Activated CD4-positive, alpha-beta T cell treated with anti-CD3 and anti-CD28 coated beads, Interleukin-2, amount 10 ng/mL, durations not matched to agents 7 days and 5 days (primary cell): ENCODE results near the gene CCDC126. TPM values are rescaled to one million over a fixed set of nuclear protein-coding genes. Genes with fewer than 3 reads are reported as not detected.
"Not testable (repeated sequence)": the region's sequence is repeated elsewhere in the genome, so short reads cannot be mapped to it uniquely, and the experiment has no call there.

Source experiments
- CTCF ChIA-PET: fragments of 350-600 bp; sonication (Branson Sonifier 250); formaldehyde crosslinking; loops from one replicate; lab custom pipeline; 2021; ENCODE audit warnings: antibody characterized with exemption; lab: Charles Lee
- POLR2A ChIA-PET: fragments of 350-600 bp; sonication (Branson Sonifier 250); formaldehyde crosslinking; loops from one replicate; lab custom pipeline; 2021; ENCODE audit warnings: antibody characterized with exemption; lab: Charles Lee
- DNase-seq: peaks from one replicate; pipeline ENCODE4 v3.0.0-alpha.2; 2020
- H3K27ac Mint-ChIP-seq: one replicate; pipeline ENCODE4 v1.8.0; 2021; ENCODE audit warnings: mild to moderate bottlenecking, moderate library complexity, mixed read lengths
- H3K27me3 Mint-ChIP-seq: one replicate; pipeline ENCODE4 v1.8.0; 2021; ENCODE audit warnings: mixed read lengths
- H3K36me3 Mint-ChIP-seq: one replicate; pipeline ENCODE4 v1.8.0; 2021; ENCODE audit warnings: low read depth, mixed read lengths
- H3K4me1 Mint-ChIP-seq: one replicate; pipeline ENCODE4 v1.8.0; 2021; ENCODE audit warnings: mixed read lengths
- H3K4me3 Mint-ChIP-seq: one replicate; pipeline ENCODE4 v1.8.0; 2021; ENCODE audit warnings: mild to moderate bottlenecking, moderate library complexity, mixed read lengths
- H3K9me3 Mint-ChIP-seq: one replicate; pipeline ENCODE4 v1.8.0; 2021; ENCODE audit warnings: mixed read lengths
- total RNA-seq, 2 experiments: library from RNA; stranded (reverse); gene quantifications; one replicate each; pipeline ENCODE4 v1.2.3, GENCODE V29; 2021

The CCDC126 gene
- total RNA-seq, 2 experiments from 2014 or later = 7.3 to 7.7 TPM

DNA sequence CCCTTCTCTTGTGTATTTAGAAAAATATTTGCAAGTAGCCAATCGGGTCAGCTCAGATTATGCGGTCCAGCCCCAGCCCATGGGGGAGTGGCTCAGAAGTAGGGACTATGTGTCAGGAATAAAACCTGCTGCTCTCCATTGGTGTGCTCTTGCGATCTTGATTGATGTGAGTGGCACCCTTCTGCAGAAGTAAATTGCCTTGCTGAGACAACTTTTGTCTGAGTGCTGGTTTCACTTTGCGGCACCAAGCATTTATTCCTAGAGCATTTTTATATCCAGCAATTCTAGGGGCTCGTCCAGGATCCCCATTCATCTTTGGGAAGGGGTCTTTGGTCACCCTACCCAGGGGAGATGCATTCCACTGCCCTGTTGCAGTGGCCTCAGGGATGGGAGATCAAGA is 56.8 kb downstream of the CCDC126 start:
- Mint-ChIP-seq H3K4me1 (no peaks in the 10 kb centered on the region), H3K36me3 (peaks cover 3% of the 10 kb centered on the region), H3K27ac (no peak overlapping the region), H3K27me3 (no peaks in the 10 kb centered on the region), H3K9me3 (peaks cover 16% of the 10 kb centered on the region), H3K4me3 (no peak overlapping the region)
- ChIA-PET CTCF (no interaction called here), POLR2A (no interaction called here)
- DNase-seq = no peak

DNA sequence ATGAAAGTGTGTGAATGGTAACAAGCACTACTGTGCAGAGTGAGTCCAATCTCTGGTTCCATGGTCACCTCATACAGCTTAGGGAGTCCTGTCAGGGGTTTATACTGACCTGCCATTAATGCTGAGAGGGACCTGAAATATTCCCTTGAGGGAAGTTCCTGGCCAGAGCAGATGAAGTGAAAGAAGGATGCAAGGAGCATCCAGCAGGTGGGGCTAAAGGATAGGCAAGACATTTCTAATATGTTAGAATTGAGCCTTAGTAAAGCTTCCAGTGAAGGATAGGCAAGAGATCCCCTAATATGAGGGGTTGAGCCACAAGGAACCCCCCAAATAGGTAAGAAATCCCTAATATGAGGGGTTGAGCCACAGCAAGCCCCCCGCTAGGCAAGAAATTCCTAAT is 57.3 kb downstream of the CCDC126 start:
- H3K4me1 Mint-ChIP-seq = no peaks in the 10 kb centered on the region
- H3K9me3 Mint-ChIP-seq = peaks cover 16% of the 10 kb centered on the region
- DNase-seq = peak; percentile 7
- H3K27ac Mint-ChIP-seq = no peak overlapping the region
- no peaks in the 10 kb centered on the region for H3K27me3 Mint-ChIP-seq
- peaks cover 3% of the 10 kb centered on the region for H3K36me3 Mint-ChIP-seq
- POLR2A ChIA-PET = no interaction called here
- H3K4me3 Mint-ChIP-seq = no peak overlapping the region
- CTCF ChIA-PET = no interaction called here

DNA sequence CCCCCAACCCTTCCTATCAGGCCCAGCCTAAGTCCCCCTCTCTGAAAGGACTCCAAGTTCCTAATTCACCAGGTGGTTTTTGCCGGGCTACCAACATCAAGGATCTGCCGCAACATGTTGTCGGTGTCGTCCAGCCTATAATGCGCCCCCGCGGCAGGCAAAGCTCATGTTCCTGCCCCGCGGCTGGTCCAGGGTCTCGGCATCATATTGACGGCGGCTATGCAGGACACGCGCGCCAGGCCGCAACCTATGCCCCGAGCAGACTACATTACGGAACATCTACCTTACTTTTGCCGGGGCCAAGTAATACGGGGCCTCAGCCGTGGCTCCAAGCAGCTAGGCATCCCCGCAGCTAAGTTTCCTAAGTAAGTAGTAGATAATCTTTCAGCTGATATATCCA is 58.3 kb downstream of the CCDC126 start:
- Mint-ChIP-seq H3K27me3 (no peaks in the 10 kb centered on the region), H3K36me3 (peaks cover 3% of the 10 kb centered on the region)
- CTCF ChIA-PET = interaction anchor here (0.6 kb wide), 1 partner anchor 13 kb away, joined by 3 read pairs; no protein-coding TSS in a partner anchor

DNA sequence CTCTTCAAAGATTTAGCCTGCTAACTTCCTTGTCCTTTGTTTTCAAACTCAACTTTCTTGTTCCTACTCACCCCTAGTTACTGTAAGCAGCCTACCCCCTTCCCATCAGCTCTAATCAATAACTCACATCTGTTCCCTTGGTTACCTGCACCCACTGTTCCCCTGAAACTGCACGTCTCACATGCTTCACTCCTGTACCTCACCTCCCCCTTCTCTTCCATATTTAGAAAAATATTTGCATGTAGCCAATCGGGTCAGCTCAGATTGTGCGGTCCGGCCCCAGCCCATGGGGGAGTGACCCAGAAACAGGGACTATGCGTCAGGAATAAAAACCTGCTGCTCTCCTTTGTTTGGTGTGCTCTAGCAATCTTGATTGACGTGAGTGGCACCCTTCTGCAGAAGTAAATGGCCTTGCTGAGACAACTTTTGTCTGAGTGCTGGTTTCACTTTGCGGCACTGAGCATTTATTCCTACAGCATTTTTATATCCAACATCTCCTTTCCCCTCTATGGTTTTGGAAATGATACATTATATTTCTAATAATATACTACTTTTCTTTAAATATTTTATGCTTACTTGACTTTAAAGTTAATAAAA is 61.7 kb downstream of the CCDC126 start:
- H3K4me1 Mint-ChIP-seq = no peaks in the 10 kb centered on the region
- no peaks in the 10 kb centered on the region for H3K27me3 Mint-ChIP-seq
- POLR2A ChIA-PET = interaction anchor here (0.6 kb wide), 1 partner anchor 42 kb away, joined by 4 read pairs; no protein-coding TSS in a partner anchor
- CTCF ChIA-PET = no interaction called here
- no peak for DNase-seq
- no peak overlapping the region for H3K27ac Mint-ChIP-seq
- peaks cover 9% of the 10 kb centered on the region for H3K9me3 Mint-ChIP-seq
- peaks cover under 1% of the 10 kb centered on the region for H3K36me3 Mint-ChIP-seq
- no peak overlapping the region for H3K4me3 Mint-ChIP-seq

More for the DNA sequence above, 58.3 kb downstream of the CCDC126 start:
- Mint-ChIP-seq H3K9me3 (peaks cover 16% of the 10 kb centered on the region), H3K4me1 (no peaks in the 10 kb centered on the region), H3K4me3 (no peak overlapping the region), H3K27ac (no peak overlapping the region)
- POLR2A ChIA-PET = no interaction called here
- DNase-seq = no peak

DNA sequence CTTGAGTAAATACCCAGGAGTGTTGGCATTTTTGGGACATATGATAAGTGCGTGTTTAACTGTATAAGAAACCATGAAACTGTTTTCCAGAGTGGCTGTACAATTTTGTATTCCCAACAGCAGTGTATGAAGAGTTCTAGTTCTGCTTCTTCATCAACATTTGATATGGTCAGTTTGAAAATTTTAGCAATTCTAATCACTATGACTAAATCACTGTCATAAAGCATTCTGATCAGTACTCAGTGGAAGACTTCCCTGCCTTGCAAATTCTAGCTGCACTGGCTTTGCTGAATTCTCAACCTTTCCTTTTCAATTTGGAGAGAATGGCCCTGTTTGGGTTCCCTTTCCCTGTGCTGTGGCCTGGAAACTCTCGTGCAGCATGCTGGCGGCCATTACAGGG is 64.2 kb downstream of the CCDC126 start:
- CTCF ChIA-PET = no interaction called here
- Mint-ChIP-seq H3K27me3 (no peaks in the 10 kb centered on the region), H3K36me3 (no peaks in the 10 kb centered on the region), H3K9me3 (peaks cover 5% of the 10 kb centered on the region), H3K4me3 (no peak overlapping the region), H3K4me1 (no peaks in the 10 kb centered on the region), H3K27ac (no peak overlapping the region)
- POLR2A ChIA-PET = no interaction called here
- DNase-seq = no peak

DNA sequence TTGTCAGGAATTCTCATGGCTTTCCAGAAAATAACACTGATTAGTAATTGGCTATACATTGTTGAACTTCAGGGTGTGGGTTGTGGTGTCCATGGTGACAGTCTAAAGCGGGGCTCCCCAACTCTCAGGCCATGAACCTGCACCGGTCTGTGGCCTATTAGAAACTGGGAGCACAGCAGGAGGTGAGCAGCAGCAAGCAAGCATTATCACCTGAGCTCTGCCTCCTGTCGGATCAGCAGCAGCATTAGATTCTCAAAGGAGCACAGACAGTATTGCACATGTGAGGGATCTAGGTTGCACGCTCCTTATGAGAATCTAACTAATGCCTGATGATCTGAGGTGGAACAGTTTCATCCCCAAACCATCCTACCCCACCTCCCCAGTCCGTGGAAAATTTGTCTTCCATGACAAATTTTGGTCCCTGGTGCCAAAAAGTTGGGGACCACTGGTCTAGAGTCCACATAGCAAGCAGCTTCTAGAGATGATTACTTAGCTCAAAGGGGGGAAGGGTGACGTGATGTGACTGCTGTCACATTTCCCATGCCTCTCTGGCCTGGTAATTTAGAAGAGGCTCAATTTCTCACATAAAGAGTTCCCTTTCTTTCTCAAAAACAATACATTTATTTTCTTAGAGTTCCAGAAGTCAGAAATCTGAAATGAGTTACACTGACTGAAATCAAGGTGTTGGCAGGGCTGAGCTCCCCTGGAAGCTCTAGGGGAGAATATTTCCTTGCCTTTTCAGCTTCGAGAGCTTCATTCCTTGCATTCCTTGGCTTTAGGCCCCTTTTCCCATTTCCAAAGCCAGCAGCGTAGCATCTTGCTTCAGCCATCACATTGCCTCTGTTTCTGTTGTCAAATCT is 65.2 kb downstream of the CCDC126 start:
- Mint-ChIP-seq H3K36me3 (no peaks in the 10 kb centered on the region), H3K4me1 (no peaks in the 10 kb centered on the region), H3K9me3 (peaks cover 3% of the 10 kb centered on the region), H3K4me3 (no peak overlapping the region), H3K27ac (no peak overlapping the region), H3K27me3 (no peaks in the 10 kb centered on the region)
- CTCF ChIA-PET = interaction anchor here (0.6 kb wide), 1 partner anchor 49 kb away, joined by 5 read pairs; no protein-coding TSS in a partner anchor
- POLR2A ChIA-PET = no interaction called here
- DNase-seq = no peak

DNA sequence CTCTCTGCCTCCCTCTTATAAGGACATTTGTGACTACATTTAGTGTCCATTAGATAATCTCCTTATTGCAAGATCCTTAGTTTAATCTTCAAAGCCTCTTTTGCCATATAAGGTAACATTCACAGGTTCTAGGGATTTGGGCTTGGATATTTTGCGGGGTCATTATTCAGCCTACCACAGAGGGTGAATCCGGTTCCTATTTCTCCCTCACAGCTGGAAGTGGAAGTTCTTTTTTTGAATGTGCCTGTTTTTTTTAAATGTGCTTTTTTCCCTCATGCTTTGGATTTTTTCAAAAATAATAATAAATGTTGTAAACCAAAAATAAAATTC is 65.8 kb downstream of the CCDC126 start:
- Mint-ChIP-seq H3K36me3 (no peaks in the 10 kb centered on the region), H3K27ac (no peak overlapping the region), H3K27me3 (no peaks in the 10 kb centered on the region), H3K4me3 (no peak overlapping the region), H3K4me1 (no peaks in the 10 kb centered on the region), H3K9me3 (peaks cover 2% of the 10 kb centered on the region)
- no peak for DNase-seq
- CTCF ChIA-PET = no interaction called here
- POLR2A ChIA-PET = no interaction called here

DNA sequence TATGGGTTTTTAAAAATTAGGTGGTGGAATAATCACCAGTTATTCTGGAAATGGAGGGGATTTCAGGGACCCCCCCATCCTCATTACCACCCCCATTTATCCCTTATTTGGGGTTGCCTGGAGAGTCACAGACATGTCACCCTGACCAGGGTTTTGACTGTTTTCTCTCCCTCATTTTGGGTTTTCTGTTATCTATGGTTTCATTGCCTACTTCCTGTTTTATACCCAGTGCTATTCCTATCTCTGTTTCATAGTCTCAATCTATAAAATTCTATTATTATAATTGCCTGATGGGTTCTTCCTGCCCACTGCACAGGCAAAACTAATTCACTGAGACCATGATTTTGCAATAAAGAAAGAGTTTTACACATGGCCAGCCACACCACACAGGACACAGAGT is 66.9 kb downstream of the CCDC126 start:
- no peaks in the 10 kb centered on the region for H3K27me3 Mint-ChIP-seq
- DNase-seq = no peak
- ChIA-PET POLR2A (no interaction called here), CTCF (no interaction called here)
- no peaks in the 10 kb centered on the region for H3K36me3 Mint-ChIP-seq
- no peak overlapping the region for H3K27ac Mint-ChIP-seq
- H3K4me3 Mint-ChIP-seq = no peak overlapping the region
- H3K4me1 Mint-ChIP-seq = no peaks in the 10 kb centered on the region
- no peaks in the 10 kb centered on the region for H3K9me3 Mint-ChIP-seq

DNA sequence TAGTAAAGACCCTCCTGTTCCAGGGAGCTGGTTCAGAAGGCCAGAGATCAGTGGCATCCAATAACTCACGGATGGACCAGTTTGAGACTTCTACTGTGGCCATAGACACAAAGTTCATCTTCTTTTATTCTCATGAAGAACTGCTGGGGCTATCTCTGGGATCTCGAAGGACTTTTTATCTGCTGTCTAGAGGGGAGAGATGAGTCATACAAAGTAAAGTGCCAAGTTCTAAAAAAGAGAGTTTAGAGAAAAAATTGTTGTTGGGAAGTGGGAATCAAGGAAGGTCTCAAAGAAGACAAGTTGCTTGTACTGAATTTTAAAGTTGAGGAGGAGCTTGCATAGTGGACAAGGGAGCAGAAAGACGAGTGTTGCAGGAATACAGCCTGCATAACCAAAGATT is 74.9 kb downstream of the CCDC126 start:
- Mint-ChIP-seq H3K36me3 (no peaks in the 10 kb centered on the region), H3K27ac (no peak overlapping the region), H3K9me3 (no peaks in the 10 kb centered on the region), H3K4me1 (no peaks in the 10 kb centered on the region), H3K27me3 (peaks cover 21% of the 10 kb centered on the region), H3K4me3 (no peak overlapping the region)
- ChIA-PET CTCF (no interaction called here), POLR2A (no interaction called here)
- DNase-seq = no peak

DNA sequence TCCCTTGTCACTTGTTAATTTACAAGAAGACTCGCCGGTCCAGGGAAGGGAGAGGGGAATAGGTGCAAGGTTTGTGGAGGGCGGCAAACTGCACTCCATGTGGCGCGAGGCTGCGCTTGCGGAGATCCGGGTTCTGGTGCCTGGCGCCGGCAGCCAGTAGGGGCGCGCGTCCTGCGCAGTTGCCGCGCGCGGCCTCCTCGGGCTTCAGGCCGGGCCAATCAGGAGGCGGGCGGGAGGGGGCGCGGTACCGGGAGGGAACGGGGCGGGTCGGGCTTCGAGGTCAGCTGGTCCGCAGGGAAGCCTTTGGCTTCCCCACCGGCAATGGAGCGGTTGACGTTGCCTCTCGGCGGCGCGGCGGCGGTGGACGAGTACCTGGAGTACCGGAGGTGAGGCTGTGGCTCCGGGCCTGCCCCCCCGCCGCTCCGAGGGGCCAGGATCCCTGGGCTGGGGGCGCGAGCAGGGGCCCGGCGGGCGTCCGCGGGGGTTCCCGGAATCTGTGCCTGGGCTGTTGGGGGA is 82.8 kb downstream of the CCDC126 start, which contains the start of gene FAM221A:
TSS of gene FAM221A (plus strand) at position 302 of the 516 bp plus-strand sequence. CDS start at position 322, 20 bp downstream.
- CTCF ChIA-PET = no interaction called here
- Mint-ChIP-seq H3K36me3 (no peaks in the 10 kb centered on the region), H3K4me1 (peaks cover 17% of the 10 kb centered on the region), H3K27ac (peak within 1 kb of the TSS; percentile 80), H3K4me3 (peak within 1 kb of the TSS; percentile 85), H3K27me3 (peaks cover 11% of the 10 kb centered on the region), H3K9me3 (no peaks in the 10 kb centered on the region)
- POLR2A ChIA-PET = no interaction called here
- peak; percentile 80 for DNase-seq

DNA sequence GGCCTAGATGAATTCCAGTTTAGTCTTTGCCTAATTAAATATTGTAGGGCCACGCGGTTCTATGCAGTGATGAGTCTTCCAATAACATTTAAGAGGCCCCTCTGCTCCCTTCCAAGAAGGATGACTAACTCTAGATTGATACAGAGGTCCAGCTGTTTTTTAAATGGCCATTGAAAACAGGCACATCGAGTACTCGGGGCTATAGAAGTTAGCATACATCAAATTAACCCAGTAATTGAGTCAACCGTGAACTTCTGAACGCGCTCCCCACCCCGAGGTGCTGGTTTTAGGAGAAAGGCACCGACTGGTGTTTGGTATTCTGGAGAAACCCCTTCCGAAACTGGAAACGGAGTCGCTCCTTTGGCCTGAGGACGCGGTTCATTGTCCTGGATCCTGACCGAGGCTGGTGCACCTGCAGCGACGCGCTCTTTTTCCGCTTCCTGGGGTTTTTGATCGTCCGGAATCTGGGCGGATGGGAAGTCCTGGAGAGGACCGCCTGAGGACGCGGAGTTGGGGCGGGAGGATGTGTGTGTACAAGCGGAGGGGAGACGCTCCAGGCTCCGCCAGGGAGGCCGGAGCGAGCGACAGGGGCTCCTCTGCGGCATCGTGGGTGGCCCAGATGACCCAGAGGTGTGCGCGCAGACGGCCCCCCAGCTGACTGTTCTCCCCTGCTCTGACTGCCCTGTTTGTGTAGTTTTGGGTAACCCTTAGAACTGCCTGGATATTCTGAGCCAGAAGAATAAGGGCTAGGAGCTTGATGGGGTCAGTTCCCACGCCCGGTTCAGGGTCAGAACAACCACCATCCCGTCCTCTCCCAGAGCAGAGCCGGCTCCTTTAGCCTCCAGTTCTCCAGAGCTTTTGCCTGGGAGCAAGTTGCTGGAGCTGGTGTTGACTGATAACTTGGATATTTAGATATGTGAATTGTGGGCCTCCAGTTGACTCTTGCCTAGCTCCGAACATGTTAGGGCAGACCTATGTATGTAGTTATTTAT is 83.5 kb downstream of the CCDC126 start:
- H3K36me3 Mint-ChIP-seq = no peaks in the 10 kb centered on the region
- POLR2A ChIA-PET = no interaction called here
- H3K27ac Mint-ChIP-seq = peak overlapping the region; percentile 80
- CTCF ChIA-PET = interaction anchor here (1.1 kb wide), 1 partner anchor 134 kb away, joined by 4 read pairs; no protein-coding TSS in a partner anchor
- peaks cover 17% of the 10 kb centered on the region for H3K4me1 Mint-ChIP-seq
- peaks cover 6% of the 10 kb centered on the region for H3K27me3 Mint-ChIP-seq
- H3K9me3 Mint-ChIP-seq = no peaks in the 10 kb centered on the region
- peak; percentile 50 for DNase-seq
- H3K4me3 Mint-ChIP-seq = peak overlapping the region; percentile 85

DNA sequence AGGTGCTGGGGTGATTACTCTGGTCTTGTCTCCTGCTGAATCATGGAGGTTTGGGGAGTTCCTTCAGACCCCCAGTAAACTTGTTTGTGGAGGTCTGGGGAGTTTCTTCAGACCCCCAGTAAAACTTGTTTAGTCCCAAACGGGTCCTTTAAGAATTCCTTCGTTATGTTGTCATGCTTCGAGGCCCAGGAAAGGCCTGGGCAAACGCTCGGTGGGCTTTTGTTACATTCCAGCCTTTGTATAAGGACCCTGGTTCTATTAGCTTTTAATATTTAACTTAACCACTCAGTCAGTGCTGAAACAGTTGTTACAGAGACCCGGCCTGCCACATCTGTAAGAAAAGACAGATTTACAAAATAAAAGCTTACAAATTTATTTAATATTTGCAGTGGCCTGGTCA is 86.9 kb downstream of the CCDC126 start:
- H3K27me3 Mint-ChIP-seq, H3K36me3 Mint-ChIP-seq, H3K4me3 Mint-ChIP-seq, H3K27ac Mint-ChIP-seq, DNase-seq, POLR2A ChIA-PET, H3K9me3 Mint-ChIP-seq: not testable (repeated sequence)
- H3K4me1 Mint-ChIP-seq = peaks cover 15% of the 10 kb centered on the region
- CTCF ChIA-PET = interaction anchor here (1.4 to 2.4 kb wide), 2 partner anchors 13 to 411 kb away, joined by 4 to 6 read pairs; no protein-coding TSS in a partner anchor
